Measurements from ENCODE around the gene AHNAK. TPM values are rescaled to one million over a fixed set of nuclear protein-coding genes. Genes with fewer than 3 reads are reported as not detected.
"Not testable (repeated sequence)": the region's sequence is repeated elsewhere in the genome, so short reads cannot be mapped to it uniquely, and the experiment has no call there.

Gene AHNAK
- total RNA-seq, 1 donor from 2014 or later: 546 TPM

DNA sequence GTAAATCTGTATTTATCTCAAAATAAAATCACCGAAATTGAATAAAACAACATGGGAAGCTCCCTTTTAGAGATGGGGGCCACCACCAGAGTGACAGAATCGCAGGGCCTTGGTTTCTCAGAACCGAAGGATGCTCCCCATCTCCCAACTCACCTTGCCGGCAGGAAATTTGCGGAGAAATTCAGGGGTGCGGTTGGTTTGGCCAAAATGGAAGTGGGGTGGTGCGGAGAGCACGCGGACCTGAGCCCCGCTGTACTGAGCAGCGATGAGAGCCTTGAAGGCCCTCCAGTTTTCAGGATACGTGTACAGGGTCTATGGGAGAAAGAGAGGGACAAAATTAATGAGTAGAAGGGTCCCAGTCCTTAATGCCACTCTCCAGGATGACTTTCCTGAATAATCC, 25.8 kb upstream of the AHNAK start:
- DNase-seq (ENCODE audit: low spot score): no peak

DNA sequence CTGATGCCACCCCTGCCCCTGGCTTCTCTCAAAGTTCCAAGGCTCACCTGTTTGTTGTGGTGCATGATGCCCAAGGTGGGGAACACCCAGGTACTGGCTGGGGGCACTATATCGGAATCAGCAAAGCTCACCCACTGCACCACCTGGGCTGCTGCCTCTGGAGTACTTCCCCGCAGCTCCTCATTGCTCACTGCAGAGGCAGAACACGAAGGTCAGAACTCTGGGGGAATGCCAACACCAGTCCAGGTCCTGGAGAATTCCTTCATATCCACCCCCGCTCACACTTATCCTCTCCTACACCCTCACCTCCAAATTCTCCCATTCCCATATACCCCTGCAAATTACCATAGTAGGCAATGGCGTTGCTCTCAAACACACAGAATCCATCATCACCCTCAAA, 24.9 kb upstream of the AHNAK start:
- not testable (repeated sequence) for DNase-seq (ENCODE audit: low spot score)

DNA sequence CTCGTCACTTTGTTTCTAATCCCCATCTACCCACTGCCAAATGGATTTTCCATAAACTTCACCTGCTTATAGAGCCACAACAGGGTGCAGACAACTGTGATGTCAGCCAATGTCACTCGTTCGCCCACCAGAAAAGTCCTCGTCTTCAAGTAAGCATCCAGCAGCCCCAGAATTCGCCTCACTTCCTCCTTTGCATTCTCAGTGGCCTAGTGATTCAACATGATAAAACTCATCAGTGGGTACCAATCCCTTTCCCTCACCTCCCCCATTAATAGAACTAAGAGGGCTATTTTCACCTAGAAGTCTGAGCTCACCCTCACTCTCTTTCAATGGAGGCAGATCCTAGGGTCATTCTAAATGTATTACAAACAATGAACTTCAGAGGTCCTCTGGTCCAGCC, 24.3 kb upstream of the AHNAK start:
- not testable (repeated sequence) for DNase-seq (ENCODE audit: low spot score)

DNA sequence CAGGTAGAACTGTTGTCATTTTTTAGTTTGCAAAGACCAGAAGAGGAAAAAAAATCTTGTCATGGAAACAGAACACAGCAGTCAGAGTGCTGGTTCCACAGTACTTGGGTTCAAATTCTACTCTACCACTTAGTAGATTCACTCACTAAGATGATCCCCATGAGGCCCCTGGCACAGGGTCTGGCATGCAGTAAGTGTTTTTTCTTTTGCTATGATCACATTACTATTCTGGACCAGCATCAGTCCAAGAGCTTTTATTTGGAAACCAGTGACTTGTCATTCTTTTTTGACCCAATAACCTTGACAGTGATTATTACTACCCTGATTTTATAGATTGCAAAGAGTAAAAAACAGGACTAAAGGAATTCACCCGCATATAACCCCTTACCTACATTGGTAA, 23.0 kb upstream of the AHNAK start:
- no peak for DNase-seq (ENCODE audit: low spot score)

DNA sequence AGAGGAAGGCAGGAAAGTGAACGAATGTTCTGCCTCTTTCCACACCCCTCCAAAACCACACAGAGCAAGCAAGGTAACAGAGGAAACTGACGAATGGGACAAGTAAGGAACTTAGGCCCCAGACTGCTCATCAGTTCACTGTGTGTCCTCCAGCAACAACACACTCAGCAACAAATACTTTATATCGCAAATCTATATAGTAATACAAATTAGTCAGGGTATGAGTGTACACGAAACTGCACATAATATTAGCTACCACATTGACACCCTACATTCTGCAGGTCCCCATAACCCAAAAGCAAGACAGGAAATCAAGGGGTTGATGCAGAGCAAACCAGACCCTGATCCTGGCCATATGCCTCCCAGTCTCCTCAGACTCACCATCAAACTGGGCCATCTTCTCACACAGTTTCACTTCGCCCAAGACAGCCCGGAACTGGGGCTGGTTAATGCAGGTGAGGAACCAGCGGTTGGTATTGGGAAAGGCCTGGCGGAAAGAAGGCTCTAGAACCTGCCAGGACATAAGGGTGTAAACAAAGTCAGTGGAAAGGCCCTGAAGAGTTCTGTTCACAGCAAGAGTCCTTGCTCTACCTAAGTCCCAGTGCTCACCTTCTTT, 20.5 kb upstream of the AHNAK start:
- DNase-seq (ENCODE audit: low spot score): no peak

DNA sequence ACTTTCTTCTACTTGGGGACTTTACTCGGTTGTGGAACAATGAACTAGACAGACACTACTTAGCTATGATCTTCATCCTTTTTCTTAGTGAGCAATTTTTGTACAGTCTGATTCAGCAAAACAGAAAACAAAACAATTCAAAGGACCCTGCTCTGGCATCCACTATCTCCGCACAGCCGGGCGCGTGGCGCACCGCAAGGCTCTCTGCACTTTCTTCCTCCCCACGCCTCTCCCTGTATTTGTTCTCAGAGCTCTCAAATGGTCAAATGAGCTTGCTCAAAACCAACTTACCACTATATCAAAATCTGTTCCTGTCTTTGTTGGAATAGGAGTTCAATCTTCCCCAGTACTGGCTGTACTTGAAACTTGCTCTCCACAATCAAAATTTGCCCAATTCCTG, 19.6 kb upstream of the AHNAK start:
- DNase-seq (ENCODE audit: low spot score): no peak

DNA sequence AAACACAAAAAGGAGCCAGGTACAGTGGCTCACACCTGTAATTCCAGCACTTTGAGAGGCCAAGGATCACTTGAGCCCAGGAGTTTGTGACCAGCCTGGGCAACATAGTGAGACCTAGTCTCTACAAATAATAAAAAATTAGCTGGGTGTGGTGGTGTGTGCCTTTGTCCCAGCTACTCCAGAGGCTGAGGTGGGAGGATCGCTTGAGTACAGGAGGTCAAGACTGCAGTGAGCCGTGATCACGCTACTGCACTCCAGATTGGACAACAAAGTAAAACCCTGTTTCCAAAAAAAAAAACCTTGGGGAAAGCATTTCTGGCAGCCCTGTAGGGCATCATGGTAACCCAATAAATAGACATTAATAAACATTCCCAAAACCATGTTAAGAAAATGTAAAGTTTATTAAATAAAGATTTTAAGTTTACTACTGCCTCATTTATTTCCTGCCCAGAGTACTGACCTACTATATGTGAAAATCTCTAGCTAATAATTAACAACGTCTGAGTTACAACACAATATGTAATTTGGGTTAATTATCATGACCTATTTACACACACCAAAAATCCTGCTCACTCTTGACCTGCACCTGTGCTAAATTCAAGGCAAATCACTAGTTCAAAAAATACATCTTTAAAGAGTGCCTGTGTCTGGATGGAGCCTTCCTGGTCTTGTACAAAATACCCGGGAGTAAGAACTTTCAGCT, 18.6 kb upstream of the AHNAK start:
- no peak for DNase-seq (ENCODE audit: low spot score)

DNA sequence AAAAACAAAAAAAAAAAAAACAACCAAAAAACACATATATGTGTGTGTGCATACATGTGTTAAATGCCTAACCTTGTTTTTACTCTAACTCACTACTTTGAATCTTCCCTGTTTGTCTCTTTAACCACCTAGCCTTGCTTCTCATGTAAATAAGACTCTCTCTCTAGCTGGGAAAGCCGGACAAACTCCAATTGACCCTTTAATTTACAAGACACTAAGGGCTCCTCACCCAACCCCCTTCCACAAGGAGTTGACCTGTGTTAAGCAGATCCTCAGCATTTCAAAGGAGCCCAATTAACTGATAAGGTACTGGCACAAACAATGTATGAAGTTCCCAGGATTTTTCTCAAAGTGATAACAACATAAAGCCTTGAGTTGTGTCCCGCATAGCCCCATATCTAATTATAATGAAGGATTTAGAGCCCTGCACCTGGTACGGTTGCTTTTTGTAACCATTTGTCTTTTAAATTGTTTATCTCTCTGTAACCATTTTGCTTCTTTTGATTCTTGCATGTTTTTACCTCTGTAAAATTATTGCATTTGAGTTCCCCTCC, 15.1 kb upstream of the AHNAK start:
- not testable (repeated sequence) for DNase-seq (ENCODE audit: low spot score)

DNA sequence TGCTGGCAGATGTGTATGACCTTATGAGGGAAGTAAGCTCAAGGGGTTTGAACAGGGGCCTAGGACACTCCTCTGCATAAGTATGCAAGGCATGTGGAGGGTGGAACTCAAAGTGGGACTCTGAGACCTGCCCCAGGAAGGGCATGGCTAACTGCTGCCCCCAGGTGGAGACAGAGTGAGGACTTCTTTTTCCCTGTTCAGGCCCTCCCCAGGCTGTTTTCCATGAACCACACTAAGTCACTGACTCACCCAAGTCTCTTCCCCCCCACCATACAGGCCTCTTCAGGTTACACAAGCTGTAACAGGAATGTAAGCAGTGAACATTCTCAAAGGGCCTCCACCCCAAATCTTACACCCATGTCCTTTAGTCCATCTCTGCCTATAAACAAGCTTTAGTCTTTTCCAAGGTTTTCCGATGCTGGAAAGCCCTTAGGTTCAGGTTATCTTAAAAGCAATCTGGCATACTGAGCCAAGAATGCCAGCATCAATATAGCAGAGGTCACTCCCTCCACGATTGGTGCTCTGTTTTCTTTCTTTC, 14.0 kb upstream of the AHNAK start:
- peak; percentile 92 for DNase-seq (ENCODE audit: low spot score)

DNA sequence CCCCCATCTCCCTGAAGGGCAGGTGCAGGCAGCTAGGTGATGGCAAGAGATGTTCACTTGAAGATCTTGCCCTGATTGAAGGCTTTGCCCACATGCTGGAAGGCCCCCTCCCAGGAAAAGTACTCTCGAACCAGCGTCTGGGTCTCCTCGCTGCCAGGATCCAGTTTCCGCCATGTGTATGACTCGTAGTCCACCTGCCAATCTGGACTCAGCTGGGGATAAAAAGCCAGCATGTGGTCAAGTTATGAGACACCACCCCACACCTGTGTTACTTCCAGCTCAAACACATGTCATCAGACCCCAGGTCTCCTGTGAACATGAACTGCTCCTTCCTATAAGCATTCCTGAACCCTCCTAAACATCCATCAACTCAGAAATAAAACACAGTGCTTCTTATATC, 13.0 kb upstream of the AHNAK start:
- not testable (repeated sequence) for DNase-seq (ENCODE audit: low spot score)

DNA sequence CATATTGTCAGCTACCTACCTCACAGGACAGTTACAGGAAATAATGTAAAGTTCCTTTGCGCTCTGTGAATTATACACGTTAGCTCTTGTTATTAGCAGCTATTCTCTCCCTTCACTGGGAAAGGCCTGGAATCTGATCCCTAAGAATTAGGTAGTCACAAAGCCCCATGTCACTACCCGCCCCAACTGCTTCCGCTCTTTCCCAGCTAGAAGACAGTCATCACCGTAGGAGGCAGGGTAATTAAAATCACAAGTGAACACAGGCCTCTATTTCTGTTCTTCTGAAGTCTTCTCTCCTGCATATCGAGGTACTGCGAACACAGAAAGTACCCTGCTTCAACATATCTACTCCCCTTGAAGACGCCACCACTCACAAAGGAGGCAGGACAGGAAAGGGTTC, 12.6 kb upstream of the AHNAK start:
- no peak for DNase-seq (ENCODE audit: low spot score)

DNA sequence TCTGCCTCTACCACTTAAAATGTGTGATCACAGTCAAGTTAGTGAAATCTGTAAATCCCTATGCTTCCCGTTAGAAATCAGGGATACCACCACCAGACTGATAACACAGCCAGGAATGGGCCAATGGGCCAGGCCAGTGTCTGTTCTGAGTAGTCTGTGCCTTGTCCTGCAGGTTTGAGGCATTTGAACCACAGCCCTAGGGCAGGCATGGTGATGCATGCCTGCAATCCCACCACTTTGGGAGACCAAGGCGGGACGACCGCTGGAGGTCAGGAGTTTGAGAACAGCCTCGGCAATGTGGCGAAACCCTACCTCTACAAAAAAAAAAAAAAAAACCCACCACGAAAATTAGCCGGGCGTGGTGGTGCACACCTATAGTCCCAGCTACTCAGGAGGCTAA, 12.1 kb upstream of the AHNAK start:
- DNase-seq (ENCODE audit: low spot score): no peak

DNA sequence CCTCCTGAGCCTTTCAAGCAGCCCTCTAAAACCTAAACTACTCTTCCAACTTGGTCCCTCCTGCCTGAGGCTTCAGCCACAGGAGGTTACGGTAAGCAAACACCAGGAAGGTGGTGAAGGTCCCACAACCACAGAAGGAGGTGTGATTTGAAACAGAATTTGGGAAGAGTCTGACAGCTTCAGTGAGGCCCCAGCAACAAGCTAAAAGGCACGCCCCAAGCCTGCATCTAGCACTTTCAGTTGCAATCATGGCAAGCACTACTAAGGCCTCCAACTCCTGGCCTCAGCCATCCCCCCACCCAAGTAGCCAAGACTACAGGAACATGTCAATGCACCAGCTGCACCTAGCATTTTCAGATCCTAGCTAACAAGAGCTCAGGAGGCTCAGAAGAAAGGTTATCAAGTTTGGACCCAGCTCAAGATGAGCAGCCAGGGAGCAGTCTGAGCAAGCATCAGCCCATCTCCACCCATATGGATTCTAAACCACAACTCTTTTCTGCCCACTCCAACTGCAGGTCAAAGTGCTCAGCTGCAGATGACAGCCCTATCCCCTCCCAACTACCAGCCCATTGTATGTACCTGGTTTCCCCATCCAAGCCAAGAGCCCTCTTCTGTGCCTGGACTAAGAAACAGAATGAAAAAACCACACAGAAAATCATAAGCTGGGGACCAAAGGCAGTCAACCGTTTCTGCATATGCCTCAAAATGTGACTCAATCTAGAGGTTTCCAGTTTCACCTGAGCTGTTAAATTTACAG, 10.4 kb upstream of the AHNAK start:
- peak; percentile 43 for DNase-seq (ENCODE audit: low spot score)

DNA sequence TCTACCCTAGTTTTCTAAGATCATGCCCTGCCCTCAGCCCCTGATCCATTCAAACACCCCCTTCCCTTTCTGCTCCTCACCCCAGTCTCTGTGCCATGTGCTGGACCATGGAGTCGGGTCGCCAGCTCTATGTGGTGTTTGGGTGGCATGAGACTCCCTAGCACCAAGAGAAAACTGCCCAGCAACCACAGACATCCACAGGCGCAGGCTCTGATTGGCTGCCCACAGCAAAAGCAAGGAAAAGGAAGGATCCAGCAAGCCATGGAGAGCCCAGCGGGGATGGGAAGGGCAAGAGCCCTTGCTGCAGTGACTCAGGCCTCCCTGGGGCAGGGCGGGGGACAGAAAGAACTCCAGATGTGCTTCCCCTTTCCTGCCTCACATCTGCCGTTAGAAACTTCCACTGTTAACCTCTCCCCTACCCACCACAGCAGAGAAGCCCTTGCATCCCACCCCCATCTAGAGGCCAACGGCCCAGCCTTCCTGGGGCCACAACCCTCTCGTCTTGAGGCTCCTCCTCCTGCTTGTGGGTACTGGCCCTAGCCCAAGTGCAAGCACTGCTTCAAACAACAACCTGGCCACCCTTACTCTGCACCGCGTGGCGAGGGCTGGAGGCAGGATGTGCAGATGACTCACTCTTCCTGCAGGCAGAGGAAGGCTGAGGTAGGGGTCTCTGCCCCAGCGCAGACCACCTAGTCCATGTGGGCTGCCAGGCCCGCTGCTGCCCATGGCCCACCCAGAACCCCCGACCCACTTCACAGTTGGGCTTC, 9.7 kb upstream of the AHNAK start:
- peak; percentile 90 for DNase-seq (ENCODE audit: low spot score)

DNA sequence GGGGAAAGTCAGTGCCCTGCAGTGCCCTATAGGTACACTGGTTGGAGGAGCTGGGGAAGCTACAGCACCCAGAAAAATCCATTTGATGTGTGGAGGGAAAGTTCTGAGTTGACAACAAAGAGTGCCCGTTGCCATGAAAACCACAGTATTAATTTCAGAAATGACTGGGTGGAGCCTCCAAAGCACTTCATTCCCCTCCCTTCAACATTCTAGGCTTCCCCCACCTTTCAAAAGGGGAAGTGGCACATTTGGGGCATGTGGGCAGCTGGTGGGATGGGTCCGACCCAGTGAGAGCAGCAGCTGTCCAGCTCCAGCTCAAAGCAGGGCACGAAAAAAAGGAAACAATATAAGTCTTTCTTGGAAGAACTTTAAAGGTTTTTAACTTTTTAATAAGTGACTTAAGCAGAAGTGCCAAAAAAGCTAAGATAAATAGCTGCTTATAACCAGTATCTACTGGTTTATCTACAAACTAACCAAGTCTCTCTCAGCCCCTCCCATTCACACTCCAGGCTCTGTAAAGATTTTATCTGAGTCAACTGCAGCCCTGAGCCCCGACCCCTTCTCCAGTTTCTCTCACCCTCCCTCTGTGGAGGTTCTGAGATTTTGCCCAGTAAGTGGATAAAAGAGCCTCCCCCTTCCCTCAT, 9.0 kb upstream of the AHNAK start:
- DNase-seq (ENCODE audit: low spot score): peak; percentile 46

DNA sequence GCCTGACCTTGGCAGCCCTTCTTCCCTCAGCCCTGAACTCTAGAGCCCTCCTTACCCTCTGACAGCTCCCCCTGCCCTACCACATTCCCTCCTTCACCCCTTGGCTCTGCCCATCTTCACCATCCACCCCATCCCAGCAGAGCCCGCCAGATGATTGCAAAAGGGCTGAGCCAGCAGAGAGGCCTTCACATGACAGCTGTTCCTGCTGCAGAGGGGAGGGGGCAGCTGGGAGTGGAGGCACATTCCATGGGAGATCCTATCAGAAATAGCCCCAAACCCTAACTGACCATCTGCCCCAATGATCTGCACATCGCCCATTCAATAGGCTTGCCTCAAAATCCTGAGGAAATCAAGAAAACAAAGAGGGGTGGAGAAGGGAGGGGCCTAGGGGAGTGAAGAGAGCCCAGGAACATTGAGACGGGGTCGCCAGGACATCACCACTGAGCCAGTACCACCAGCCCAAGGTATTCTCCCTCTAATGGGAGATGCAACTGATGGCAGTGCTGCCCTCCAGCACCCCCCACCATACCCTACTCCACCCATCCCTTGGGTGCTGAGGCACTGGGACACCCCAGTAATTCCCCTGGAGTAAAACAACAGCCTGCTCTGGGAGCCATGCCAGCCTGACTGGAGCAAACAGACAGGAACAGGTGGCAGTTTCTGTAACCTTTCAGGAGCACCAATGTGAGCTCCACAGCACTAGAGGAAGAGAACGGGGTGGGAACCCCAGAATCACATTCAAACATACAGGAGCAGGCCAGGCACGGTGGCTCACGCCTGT, 8.0 kb upstream of the AHNAK start:
- DNase-seq (ENCODE audit: low spot score): peak; percentile 43

DNA sequence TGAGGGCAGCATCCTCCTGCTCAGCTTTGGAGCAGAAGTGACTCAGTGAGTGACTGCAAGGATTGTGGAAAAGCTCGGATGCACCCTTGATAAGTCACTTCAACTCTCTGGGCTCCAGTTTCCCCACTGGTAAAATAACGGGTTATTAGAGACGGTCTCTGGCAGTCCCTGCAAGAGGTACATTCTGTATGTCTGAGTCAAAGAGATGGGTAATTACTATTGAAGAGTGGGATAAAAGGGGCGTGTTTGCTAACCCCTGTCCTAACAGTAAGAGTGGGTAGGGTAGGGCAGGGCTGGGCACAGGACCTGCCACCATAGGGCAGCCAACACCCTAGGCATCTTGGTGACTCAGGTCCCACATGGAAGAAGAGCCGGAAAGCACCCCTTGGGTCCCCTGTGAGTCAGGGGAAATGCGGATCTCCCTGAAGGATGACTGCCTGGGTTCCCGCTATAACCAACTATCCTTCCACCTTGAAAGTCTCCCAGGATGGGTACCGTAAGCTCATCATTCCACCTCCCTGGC, 7.3 kb upstream of the AHNAK start:
- DNase-seq (ENCODE audit: low spot score): no peak

DNA sequence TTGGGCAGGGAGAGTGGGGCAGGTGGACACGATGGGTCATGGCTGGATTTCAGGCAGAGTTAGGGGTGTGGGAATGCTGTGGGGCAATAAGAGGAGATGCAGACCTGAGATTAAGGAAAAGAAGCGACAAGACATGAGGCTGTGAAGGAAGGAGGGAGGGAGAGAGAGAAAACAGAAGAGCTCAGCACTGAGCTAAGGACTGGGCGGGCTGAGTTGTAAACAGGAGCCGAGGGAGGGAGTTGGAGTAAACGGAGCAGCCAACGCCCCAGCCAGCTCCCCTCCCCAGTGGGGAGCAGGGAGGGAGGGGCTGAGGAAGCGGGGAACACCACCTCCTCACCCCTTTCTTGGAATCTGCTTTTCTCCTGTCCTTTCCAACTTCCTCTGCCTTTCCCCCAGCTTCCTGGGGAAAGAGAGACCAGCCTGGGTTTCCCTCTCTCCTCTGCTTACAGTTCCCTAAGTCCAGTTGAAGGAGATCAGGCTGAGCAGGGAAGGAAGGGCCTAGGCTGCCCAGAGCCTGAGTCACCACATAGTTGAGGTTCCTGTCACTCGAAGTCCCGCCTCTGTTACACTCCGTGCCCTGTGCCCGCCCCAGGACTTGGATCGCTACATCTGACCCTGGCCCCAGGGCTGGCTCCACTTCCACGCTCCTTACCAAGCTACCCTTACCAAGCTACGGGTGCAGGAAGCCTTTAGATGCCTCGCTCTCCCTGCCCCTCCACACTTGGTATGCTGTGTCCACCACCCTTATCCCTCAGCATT, 6.7 kb upstream of the AHNAK start:
- DNase-seq (ENCODE audit: low spot score): peak; percentile 89

DNA sequence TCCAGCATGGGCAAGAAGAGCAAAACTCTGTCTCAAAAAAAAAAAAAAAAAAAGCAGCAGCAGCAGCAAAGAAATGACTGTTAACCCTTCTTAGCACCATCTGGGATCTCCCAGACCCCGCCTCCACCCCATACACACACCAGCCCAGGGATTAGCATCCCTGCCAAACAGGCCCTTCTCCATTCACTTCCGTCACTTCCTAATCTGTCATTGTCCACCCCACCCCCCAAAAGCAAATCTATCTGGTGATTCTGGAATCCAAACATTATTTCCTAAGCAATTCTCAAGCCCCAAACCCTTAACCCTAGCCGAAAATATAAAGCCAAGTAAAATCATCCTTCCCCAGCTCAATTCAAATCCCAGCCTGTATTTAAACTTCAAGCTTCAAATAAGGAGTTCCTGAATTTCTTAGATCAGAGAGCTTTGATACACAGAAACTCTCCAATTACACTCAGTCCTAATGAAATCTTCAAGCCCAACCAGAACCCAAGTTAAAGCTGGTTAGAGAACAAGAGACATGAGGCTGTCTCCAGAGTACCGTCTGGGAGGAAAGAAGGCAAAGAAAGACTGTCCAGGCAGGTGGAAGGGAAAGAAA, 6.0 kb upstream of the AHNAK start:
- no peak for DNase-seq (ENCODE audit: low spot score)
